ENCODE results near the gene GTF3C2.

The GTF3C2 gene

GRCh38 chr2:27356382-27357181 is at the start of gene GTF3C2:
Gene GTF3C2, minus strand, starts transcription at chr2:27356764. Its CDS starts 13,210 bp downstream, at chr2:27343554.
- TF ChIP-seq NFIC (IDR thresholded peaks at IDR 0.05) (peak; percentile 24; the same call in 1 of the 2 replicates), TCF12 (IDR thresholded peaks at IDR 0.05; ENCODE audit: low read depth) (peak; percentile 52; the same call in 1 of the 2 replicates), MAX (IDR thresholded peaks at IDR 0.05) (peak; percentile 89), EGR1 (IDR thresholded peaks at IDR 0.05) (peak; percentile 48; the same call in 1 of the 2 replicates), CEBPB (IDR thresholded peaks at IDR 0.05) (0 out of 2 replicates have a peak, but pooled peaks have one; percentile 6), TEAD4 (IDR thresholded peaks at IDR 0.05) (peak; percentile 12; the same call in 1 of the 2 replicates), EP300 (IDR thresholded peaks at IDR 0.05; ENCODE audit: borderline replicate concordance) (no peak; the same call in 1 of the 2 replicates), TAF1 (IDR thresholded peaks at IDR 0.05; ENCODE audit: low read depth) (peak; percentile 83; the same call in 1 of the 2 replicates), CREB1 (IDR thresholded peaks at IDR 0.05; ENCODE audit: low read depth) (peak; percentile 96), REST (IDR thresholded peaks at IDR 0.05; ENCODE audit: low read depth) (no peak), RAD21 (IDR thresholded peaks at IDR 0.05; ENCODE audit: low read depth) (no peak), ZBTB7A (IDR thresholded peaks at IDR 0.05; ENCODE audit: low read depth) (peak; percentile 61; the same call in 1 of the 2 replicates), YY1 (IDR thresholded peaks at IDR 0.05; ENCODE audit: low read depth) (peak; percentile 93), FOXM1 (IDR thresholded peaks at IDR 0.05; ENCODE audit: borderline replicate concordance, low read depth) (no peak; the same call in 1 of the 2 replicates), USF1 (IDR thresholded peaks at IDR 0.05) (peak; percentile 59)

GRCh38 chr2:27400348-27401135 is 44.0 kb upstream of the GTF3C2 start:
- no peak for TF ChIP-seq NFIC (IDR thresholded peaks at IDR 0.05)
- TF ChIP-seq TAF1 (IDR thresholded peaks at IDR 0.05; ENCODE audit: low read depth) = no peak
- TF ChIP-seq ZBTB7A (IDR thresholded peaks at IDR 0.05; ENCODE audit: low read depth) = no peak
- no peak for TF ChIP-seq TCF12 (IDR thresholded peaks at IDR 0.05; ENCODE audit: low read depth)
- no peak for TF ChIP-seq USF1 (IDR thresholded peaks at IDR 0.05)
- TF ChIP-seq EP300 (IDR thresholded peaks at IDR 0.05; ENCODE audit: borderline replicate concordance) = no peak
- no peak for TF ChIP-seq CEBPB (IDR thresholded peaks at IDR 0.05)
- no peak for TF ChIP-seq YY1 (IDR thresholded peaks at IDR 0.05; ENCODE audit: low read depth)
- TF ChIP-seq TEAD4 (IDR thresholded peaks at IDR 0.05) = no peak
- no peak for TF ChIP-seq RAD21 (IDR thresholded peaks at IDR 0.05; ENCODE audit: low read depth)
- no peak for TF ChIP-seq CREB1 (IDR thresholded peaks at IDR 0.05; ENCODE audit: low read depth)
- TF ChIP-seq EGR1 (IDR thresholded peaks at IDR 0.05) = no peak
- TF ChIP-seq REST (IDR thresholded peaks at IDR 0.05; ENCODE audit: low read depth) = no peak
- TF ChIP-seq MAX (IDR thresholded peaks at IDR 0.05) = no peak
- TF ChIP-seq FOXM1 (IDR thresholded peaks at IDR 0.05; ENCODE audit: borderline replicate concordance, low read depth) = no peak

GRCh38 chr2:27398962-27399361 is 42.4 kb upstream of the GTF3C2 start:
- TF ChIP-seq NFIC (IDR thresholded peaks at IDR 0.05) = no peak
- TF ChIP-seq REST (IDR thresholded peaks at IDR 0.05; ENCODE audit: low read depth) = no peak
- no peak for TF ChIP-seq CEBPB (IDR thresholded peaks at IDR 0.05)
- no peak for TF ChIP-seq USF1 (IDR thresholded peaks at IDR 0.05)
- no peak for TF ChIP-seq CREB1 (IDR thresholded peaks at IDR 0.05; ENCODE audit: low read depth)
- TF ChIP-seq EGR1 (IDR thresholded peaks at IDR 0.05) = no peak
- TF ChIP-seq YY1 (IDR thresholded peaks at IDR 0.05; ENCODE audit: low read depth) = no peak
- no peak for TF ChIP-seq TEAD4 (IDR thresholded peaks at IDR 0.05)
- TF ChIP-seq RAD21 (IDR thresholded peaks at IDR 0.05; ENCODE audit: low read depth) = no peak

Data from Ishikawa (cell line).